Activated CD8-positive, alpha-beta memory T cell treated with anti-CD3 and anti-CD28 coated beads for 24 hours (primary cell): ENCODE data around the gene PLXNA2.

Experiments used
- DNase-seq: peaks from one replicate; pipeline ENCODE4 v3.0.0-alpha.2; 2020

PLXNA2 gene

DNA sequence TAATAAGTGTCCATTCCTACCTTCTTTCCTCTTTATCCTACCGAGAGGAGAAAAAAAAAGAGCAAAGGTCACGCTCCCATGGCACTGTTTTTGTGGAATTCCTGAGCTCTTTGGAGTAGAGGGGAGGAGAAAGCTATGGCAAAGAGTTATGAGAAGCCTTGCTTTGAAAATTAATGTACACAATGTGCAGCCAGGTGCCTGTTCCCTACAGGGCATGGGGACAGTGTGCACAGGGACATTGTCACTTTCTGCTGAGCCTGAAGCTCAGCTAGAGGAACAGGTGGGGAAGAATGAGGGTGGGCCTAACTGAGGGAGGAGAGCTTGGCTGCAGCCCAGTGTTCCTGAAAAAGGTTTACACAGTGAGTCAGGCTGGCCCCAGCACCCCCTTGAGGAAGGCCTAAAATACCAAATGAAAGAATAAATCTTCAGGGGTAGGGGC, 66.1 kb downstream of the PLXNA2 start:
- DNase-seq = no peak

DNA sequence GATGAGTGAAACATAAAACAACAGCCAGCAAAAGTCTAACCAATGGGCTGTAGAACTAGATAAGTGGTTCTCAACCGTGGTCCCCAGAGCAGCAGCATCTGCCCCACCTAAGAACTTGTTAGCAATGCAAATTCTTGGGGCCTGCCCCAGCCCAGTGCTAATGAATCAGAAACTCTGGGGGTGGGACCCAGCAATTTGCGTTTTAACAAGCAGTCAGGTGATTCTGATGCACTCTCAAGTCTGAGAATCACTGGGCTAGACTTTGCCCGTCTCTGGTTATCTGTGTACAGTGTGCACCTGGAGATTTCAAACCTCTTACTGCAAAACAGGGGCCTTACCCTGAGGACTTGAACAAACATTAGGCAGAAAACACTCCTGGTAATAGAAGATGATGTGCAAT, 66.5 kb downstream of the PLXNA2 start:
- DNase-seq = no peak

GRCh38 chr1:208176649-208177048, 67.5 kb downstream of the PLXNA2 start:
- DNase-seq = no peak

DNA sequence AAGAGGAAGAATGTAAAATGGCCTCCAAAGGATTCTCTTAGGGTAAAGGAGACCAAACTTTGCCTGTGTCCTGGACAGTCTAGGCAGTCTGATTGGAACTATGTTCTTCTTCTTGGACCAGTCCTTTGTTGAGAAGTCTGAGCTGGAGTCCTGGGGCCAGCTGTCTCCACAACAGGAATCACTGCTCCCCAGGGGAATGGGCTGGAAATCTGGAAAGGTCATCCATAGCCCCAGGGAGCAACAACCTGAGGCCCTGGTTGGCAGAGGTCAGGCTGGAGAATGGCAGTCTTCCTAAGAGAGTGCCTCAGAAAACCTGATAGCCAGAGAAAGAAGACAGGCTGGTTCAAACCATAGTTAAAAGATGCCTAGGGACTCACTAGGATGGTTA, 68.7 kb downstream of the PLXNA2 start:
- no peak for DNase-seq

- DNase-seq = no peak
Measured at GRCh38 chr1:208174731-208175507, 69.3 kb downstream of the PLXNA2 start.

GRCh38 chr1:208174200-208174599, 70.0 kb downstream of the PLXNA2 start:
- DNase-seq = no peak

- no peak for DNase-seq
Measured at GRCh38 chr1:208173749-208174148, 70.4 kb downstream of the PLXNA2 start.

GRCh38 chr1:208172423-208173145, 71.6 kb downstream of the PLXNA2 start:
- no peak for DNase-seq

DNA sequence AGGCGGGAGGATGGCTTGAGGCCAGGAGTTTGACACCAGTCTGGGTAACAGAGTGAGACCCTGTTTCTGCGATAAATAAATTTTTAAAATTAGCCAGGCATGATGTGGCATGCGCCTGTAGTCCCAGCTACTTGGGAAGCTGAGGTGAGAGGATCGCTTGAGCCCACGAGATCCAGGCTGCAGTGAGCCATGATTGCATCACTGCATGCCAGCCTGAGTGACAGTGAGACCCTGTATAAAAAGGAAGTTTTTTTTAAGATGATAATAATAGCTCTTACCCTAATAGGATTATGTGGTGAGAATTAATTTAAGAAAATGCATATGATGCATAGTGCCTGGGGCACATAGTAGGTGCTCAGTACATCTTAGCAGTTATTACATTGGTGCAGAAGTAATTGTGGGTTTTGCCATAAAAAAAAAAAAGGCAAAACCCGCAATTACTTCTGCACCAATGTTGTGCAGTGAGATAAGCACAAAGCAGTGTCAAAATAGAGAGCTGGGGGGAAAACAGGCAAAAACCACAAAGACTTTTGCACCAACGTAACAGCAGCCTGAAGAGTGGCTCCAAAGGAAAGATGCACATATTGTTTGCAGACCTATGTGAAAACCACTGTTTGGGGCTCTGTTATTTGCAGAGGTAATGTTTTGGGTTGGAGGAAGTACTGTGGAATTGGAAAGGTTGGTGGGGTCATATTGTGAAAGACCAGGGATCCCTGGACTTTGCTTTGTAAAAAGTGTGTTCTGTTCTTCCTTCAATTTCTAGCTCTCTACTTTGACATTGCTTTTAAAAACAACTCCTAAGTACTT, 72.4 kb downstream of the PLXNA2 start:
- DNase-seq = no peak

- no peak for DNase-seq
Measured at GRCh38 chr1:208170252-208170651, 73.9 kb downstream of the PLXNA2 start.

DNA sequence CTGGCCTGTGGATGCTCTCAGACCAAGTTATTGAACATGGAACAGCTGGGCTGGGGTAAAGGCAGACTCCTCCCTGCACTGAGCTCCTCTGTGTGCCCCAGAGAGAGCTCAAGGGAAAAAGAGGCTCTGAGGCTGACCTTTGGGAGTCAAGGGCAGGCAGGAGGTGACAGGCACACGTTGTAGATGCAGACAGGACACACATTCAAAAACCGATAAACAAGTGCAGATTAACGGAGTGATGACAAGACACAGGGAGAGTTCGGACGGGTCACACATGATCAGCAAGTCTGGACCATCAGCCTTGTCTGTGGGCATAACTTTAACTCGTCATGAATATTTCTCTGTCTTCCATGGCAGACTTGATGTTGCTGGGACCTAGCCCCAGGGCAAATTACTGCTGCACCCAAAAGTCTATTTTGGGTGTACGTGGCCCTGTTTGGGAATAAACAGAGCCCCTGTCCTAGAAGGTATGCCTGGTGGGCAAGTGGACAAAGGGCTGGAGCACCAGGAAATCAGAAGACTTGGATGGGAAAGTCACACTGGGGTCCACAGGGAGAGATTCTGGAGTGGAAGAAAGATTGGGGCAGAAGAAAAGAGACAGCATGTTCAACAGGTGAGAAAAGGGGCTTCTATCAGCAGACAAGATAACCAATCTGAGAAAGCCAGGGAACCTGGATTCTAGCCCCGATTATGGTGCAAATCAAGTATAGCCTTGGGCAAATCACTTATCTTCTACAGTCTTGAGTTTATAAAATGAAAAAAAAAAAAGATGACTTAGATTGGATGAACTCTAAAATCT, 74.9 kb downstream of the PLXNA2 start:
- no peak for DNase-seq

DNA sequence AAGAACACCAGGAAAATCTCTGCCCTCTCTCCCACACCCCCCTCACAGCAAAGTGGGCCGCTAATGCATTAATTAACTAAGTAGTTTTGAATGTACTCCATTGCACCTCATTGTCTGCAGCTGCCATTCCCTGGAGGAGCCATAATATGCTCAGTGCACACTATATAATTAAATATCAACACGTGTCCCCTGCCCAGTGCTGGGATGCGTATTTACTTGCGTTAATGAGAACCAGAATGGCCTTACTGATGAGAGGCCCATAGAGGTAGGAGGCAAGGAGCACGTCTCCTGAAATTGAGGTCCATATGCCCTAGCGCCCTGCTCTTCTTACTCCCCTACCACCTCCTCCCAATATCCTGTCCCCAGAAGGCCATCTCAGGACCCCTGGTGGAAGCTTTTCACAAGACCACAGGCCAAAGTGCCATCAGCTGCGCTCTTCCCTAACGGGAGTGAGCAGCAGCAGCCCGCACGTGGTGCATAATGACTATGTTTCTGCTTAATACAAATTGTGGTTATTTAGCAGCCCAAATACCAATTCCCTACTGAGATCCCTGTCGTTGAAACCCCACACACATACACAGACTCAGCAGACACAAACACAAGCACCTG, 76.8 kb downstream of the PLXNA2 start:
- DNase-seq = no peak

GRCh38 chr1:208166340-208167138, 77.6 kb downstream of the PLXNA2 start:
- no peak for DNase-seq

GRCh38 chr1:208165659-208166058, 78.5 kb downstream of the PLXNA2 start:
- no peak for DNase-seq

DNA sequence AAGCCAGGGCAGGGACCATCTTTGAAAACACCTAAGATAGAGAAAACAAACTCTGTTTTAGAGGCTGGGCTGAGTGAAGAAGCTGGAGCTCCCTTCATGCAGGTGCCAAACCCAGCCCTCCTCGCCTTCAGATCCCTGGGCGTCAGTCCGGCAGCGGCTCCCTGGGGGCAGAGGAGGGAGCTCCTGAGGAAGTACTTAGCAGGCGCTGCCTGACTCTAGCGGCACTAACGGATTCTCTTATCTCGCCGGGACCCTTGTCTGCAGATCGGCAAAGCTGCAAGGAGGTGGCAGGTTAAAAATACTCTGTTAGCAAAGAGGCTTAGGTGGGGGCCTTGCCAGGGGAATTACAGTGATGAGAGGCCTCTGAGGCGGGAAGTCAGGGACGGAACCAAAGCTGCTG, 79.6 kb downstream of the PLXNA2 start:
- no peak for DNase-seq

DNA sequence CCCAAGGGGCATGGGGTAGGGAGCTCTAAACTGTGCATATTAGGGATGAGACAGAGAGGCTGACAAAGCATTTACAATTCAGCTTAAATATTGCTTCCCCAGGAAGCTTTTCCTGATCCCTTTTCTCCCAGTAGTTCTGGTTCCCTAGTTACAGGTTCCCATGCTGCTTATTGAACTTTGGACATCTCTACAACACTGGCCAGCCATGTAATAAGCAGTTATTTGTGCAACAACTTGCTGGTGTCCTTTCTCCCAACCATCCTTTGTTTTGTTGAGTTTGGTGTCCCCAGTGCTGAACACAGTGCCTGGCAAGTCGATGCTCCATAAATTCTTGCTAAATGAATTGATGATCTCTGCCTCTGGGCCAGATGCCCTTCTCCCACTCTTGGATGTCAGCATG, 80.6 kb downstream of the PLXNA2 start:
- no peak for DNase-seq

- no peak for DNase-seq
Measured at GRCh38 chr1:208162903-208163302, 81.3 kb downstream of the PLXNA2 start.

- DNase-seq = no peak
Measured at GRCh38 chr1:208161656-208162375, 82.4 kb downstream of the PLXNA2 start.

DNA sequence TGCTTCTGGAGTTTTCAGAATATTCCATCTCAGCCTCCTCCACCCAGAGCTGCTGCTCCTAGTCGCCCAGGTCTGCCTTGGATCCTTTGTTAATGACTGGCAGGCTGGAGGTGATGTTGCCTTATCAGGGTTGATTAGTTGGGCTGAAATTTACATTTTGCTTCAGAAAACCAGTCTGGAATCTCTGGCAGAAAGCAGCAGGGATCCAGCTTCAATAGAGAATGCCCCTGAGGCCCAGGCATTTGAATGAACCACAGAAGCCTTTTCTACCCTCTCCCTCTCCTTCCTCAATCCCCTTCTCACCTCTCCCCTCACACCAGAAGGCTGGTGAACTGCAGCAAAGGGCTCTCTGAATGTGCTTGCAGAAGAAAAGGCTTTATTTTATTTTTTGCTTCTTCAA, 83.2 kb downstream of the PLXNA2 start:
- DNase-seq = no peak

- no peak for DNase-seq
Measured at GRCh38 chr1:208160259-208160819, 83.8 kb downstream of the PLXNA2 start.
